ENCODE measurements around the gene PPP1R12A.

DNA sequence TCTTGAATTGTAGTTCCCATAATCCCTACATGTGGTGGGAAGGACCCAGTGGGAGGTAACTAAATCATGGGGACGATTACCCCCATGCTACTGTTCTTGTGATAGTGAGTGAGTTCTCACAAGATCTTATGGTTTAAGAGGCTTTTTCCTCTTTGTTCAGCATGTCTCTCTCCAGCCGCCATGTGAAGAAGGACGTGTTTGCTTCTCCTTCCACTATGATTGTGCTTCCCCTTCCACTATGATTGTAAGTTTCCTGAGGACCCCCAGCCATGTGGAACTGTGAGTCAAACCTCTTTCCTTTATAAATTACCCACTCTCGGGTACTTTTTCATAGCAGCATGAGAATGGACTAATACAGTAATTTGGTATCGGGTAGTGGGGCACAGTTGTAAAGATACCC, 97.3 kb downstream of the PPP1R12A start:
- TF ChIP-seq YY1 (IDR thresholded peaks at IDR 0.05; ENCODE audit: insufficient read depth, insufficient read length) (no peak), ZNF274 (IDR thresholded peaks at IDR 0.05; ENCODE audit: low read depth, low read length) (no peak), SUZ12 (IDR thresholded peaks at IDR 0.05; ENCODE audit: extremely low read depth, insufficient read depth, insufficient read length) (no peak)

Measured in NT2/D1 (cell line).